ENCODE measurements around the gene ZNF493.

Gene ZNF493

DNA sequence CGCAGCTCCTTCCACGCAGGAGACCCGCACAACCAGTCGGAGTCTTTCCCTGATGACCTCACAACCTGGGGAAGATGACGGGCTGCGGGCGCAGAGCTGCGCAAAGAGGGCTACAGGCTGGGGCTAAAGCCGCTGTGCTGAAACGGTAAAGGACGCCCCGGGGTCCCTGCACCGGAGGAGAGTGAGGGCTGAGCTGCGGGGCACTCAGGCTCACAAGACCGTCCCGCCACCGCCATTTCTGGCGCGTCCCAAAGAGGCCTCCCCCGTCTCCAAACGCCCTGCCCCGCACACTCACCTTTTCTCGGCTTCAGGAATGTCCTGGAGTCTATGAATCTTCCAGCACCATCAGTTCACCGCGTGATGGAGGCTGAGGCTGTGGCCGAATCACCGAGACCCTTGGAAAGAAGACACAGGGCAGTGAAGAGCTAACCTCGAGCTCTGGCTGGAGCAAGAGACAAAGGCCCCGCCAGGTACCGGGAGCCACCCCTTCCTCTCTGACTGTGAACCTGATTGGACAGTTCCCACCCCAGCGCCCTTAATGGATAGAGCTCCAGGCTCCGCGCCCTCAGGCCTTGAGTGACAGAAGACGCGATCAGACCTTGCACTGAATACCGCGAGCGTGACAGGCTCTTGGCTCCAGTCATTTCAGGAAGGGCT is 66.6 kb downstream of the ZNF493 start:
- no peak for DNase-seq (ENCODE audit: low spot score)

- DNase-seq (ENCODE audit: low spot score): no peak
These were observed 69.7 kb downstream of the ZNF493 start for GRCh38 chr19:21466627-21467026.

DNA sequence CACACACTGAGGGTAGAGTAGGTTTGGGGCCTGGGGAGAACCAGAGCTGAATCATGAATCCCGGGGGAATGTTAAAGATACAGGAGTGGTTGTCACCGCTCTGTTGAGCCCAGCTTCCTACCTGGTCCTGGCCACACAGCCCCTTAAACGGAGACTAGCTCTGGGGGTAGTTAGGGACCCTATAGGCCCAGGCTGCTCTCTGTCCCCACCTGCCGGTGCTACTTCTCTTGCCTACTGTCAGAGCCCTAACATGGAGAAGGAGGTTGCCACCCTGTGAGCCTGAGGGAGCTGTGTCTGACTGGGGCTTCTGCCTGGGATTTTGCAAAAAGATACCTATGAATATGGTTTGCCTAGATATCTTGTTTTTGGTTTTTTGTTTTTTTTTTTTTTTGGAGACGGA is 71.9 kb downstream of the ZNF493 start:
- DNase-seq (ENCODE audit: low spot score): no peak

GRCh38 chr19:21472507-21472906 is 75.6 kb downstream of the ZNF493 start:
- no peak for DNase-seq (ENCODE audit: low spot score)

DNA sequence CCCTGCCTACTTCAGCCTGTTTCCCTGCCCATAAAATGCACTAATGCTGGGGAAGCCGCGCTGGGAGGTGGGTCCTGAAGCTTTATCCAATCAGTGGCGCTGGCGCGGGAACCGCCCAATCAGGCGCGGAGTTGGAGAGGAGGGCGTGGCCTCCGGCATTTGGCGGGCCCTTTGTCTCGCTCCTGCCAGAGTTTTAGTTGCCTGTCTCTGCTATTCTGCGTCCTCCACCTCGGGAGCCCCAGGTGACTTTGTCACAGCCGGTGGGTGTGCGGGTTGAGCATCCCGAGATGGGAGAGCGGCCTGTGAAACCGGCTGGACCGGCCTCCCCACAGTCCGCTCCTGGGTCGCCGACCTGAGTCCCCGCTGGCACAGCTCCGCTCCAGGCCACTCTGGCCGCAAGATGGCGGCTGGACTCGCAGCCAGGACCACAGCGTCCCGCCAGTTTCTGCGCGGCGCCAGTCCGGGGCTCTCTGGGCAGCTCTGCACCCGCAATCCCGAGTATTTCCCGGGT is 77.8 kb downstream of the ZNF493 start:
- DNase-seq (ENCODE audit: low spot score): peak; percentile 86
